HG02759 (cell line): ENCODE results near the gene CFAP46.
A peak's percentile ranks its signal among the peaks of the same experiment; 100 is the strongest.

ENCODE experiments used
- ATAC-seq: cut with Tn5 transposase; IDR thresholded peaks from one replicate; pipeline ENCODE4 v1.9.1; 2021; ENCODE audit warnings: mild to moderate bottlenecking, moderate library complexity; ENCODE audit not compliant: unreplicated experiment

The CFAP46 gene

GRCh38 chr10:132942101-132943057 is at the start of gene CFAP46:
Gene CFAP46, minus strand, starts transcription at chr10:132942570. Its CDS starts 86 bp downstream, at chr10:132942484.
- peak; percentile 51 for ATAC-seq

DNA sequence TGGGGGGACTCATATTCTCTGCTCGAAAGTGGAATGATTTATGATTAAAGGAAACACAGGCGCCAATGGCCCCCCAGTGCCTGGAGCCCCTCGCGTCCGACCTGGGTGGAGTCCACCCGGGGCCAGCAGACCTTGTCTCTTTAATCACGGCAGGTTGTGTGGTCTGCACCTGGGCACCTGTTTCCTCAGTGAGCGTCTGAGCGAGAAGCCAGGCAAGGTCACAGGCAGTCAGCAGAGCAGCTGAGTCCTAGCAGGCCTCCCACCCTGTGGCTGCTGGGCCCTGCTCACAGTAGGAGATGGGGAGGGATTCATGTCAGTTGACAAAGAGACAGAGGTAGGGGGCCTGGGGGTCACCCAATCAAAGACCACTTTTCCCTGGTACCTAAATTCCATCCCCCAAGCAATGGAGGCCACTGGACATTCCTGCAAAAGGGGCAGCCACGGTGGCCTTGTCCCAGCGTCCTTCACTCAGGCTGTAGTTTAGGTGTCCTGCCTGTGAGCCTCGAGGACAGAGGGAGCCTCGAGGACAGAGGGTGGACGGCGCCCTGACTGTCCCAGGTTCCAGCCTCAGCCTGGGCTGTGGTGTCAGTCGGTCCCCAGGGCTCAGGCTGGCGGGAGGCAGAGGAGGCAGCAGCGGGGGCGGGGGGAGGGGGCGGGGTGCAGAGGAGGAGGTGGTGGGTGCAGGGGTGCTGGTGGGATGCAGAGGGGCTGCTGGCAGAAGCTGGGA is 49.5 kb upstream of the CFAP46 start:
- ATAC-seq: no peak

DNA sequence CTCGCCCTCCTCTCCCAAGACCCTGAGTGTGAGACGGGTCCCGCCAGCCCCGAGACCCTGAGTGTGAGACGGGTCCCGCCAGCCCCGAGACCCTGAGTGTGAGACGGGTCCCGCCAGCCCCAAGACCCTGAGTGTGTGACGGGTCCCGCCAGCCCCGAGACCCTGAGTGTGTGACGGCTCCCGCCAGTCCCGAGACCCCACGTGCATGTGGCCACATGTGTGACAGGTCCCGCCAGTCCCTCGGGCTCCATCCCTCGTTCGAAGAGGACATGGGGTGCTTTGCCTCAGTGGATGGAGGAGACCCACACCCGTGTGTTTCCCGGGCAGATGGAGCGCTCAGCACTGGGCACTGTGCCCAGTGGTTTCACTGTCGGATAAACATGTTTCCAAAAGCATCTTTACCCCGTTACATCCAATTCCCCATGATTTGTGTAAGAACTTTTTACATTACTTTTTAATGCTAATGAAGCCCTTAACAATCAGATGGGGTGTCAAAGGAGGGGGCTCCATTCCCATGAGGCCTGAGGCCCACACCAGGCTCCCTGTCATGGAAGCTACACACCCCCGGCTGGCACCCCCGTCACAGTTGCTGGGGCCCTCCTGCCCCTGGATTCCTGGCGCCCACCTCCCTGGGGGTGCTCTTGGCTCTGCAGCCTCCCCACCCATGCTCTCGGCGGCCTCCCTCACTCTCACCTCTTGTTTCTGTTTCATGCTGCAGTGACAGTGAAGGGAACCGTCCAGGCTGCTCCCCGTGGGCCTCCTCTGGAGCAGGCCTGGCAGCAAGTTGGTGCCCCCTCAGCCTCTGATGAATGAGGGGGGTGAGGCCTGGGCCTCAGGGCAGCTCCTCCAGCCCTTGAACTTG is 48.5 kb upstream of the CFAP46 start:
- no peak for ATAC-seq

DNA sequence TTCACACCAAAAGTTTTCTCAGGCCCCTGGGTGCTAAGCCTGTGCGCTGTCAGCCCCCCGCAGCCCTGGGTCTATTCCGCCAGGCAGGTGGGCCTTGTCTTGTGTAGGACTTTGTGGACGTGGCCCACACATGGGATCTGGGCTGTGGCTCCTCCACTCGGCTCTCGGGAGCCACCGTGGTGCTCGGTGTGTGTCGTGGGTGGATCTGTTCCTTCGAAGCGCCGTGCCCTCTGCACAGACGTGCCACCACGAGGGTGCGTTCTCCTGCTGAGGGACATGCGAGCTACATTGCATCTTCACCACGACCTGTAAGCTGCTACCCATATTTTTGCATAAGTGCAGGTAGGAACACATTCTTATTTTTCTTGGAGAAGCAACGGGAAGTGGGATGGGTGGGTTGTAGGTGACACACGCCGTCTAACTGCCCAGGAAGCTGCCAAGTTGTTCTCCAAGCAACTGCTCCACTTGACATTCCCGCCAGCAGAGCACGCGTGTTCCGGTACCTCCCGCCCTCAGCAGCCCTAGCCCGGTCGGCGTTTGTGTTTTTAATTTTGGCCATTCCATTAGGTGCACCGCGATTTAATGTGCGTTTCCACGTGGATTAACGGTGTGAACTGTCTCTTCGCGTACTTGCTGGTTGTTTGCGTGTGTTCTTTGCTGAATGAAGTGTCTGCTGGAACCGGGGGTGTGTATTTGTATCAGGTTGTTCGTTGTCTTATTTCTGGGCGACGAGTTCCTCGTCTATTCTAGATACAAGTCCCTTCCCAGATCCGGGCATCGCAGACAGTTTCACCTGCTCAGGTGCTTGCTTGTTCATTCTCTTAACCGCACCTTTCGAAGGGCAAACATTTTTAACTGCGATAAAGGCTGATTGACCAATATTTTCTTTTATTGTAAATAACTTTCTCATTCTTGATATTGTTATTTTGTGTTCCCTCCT is 47.4 kb upstream of the CFAP46 start:
- ATAC-seq: no peak

- ATAC-seq: no peak
Measured at GRCh38 chr10:132988988-132989387, 46.6 kb upstream of the CFAP46 start.

DNA sequence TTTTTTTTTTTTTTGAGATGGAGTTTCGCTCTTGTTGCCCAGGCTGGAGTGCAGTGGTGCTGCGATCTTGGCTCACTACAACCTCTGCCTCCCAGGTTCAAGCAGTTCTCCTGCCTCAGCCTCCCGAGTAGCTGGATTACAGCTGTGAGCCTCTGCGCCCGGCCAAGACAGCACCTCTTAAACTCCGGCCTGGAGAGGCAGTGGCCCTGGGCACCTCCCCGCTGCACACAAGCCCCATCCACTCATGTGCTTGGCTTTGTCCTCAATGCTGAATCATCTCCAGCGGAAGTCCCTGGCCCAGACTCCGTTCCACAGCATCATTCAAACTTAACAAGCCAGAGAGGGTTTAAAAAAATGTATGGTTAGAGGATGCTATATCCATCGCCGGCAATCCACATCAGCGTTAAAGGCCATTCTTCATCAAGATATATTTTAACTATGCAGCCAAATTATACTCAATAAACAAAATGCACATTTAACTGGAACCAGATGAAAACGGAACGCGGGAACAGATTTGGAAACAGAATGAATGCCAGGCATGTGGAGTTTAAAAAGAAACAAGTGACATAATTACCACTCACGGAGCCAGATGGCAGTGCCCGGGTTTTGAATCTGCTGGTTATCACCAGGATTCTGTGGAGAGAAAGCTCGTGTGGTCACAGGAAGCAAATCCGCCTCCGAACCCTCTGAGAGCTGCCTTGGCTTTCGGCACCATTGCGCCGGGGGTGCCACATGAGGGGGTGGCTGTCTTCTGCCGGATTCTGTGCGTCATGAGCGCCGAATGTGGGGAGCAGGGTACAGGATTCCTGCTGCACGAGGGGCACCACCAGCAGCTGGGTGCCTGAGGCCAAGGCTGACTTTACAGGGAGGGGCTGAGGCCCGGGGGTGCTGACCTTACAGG is 45.6 kb upstream of the CFAP46 start:
- no peak for ATAC-seq

GRCh38 chr10:132986978-132987377 is 44.6 kb upstream of the CFAP46 start:
- ATAC-seq: no peak

GRCh38 chr10:132986576-132986975 is 44.2 kb upstream of the CFAP46 start:
- ATAC-seq: no peak

GRCh38 chr10:132986076-132986475 is 43.7 kb upstream of the CFAP46 start:
- ATAC-seq: no peak

- no peak for ATAC-seq
Measured at GRCh38 chr10:132985546-132985900, 43.2 kb upstream of the CFAP46 start.

DNA sequence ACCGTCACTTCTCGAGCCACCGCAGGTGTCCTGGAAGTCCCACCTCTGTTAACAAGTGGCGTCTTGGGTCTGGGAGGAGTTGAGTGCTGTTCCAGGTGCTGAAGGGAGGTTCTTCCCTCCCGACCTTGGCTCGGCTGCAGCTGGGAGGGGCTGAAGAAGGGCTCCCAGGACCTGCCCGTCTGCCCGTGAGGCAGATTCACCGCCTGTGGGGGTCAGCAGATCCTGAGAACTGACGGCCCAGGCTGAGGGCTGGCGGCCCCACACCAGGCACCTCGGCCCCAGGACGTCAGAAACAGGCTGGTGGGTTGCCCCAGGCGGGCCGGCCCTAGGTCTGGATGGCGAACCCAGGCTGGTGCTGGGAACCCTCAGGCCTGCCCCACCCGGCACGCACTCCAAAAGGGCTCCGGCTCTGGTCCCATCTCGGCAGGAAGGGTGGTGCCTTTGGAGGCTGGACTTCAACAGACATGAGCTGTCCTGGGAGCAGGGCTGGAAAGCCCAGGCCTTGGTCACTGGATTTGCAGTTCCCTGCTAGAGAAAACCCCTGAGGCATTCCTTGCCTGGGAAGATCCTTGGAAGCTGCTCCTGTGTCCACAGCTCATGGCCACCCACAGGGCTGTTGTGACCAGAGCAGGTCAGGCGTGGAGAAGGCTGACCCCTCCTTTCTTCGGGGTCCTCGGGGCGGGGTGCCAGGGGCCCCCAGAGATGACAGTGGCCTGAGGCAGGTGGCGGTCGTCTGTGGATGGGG is 42.6 kb upstream of the CFAP46 start:
- no peak for ATAC-seq

DNA sequence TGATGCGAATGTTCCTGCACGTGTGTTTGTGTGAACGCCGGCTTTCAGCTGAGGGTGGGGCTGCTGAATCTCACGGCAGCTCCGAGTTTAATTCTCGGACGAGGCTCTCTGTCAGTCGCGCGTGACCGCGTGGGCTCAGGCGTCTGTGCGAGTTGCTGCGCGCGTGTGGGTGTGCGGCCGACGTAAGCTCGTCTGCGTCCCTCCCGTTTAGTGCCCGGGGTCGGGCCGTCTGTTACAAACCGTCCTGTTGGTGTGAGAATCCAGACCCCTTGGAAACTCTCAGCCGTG is 41.6 kb upstream of the CFAP46 start:
- no peak for ATAC-seq

DNA sequence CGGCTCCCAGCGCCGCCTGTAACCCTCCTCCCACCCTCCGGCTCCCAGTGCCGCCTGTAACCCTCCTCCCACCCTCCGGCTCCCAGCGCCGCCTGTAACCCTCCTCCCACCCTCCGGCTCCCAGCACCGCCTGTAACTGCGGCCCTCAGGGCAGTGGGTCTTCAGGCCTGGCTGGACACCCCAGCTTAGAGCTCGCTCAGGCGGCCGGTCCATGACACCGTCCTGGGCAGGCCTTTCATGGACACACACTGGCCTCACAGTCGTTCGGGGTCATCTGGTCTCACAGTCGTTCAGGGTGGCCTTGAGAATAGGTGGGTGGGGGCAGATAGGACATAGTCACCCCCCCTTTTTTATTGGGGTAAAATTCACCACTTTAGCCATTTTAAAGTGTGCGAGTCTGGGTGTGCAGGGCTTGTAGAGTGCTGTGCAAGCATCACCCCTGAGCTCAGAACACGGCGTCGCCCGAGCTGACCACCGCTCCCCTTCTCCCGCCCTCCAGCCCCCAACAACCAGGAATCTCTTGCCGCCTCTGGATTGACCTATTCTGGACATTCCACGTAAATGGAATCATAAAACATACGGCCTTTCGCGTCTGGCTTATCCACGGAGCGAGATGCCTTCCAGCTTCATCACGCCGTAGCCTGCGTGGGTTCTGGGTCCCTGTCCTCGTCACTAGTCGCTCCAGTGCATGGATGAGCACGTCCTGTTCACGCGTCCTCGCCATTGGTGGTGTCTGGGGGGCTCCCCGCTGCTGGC is 41.1 kb upstream of the CFAP46 start:
- ATAC-seq: no peak

DNA sequence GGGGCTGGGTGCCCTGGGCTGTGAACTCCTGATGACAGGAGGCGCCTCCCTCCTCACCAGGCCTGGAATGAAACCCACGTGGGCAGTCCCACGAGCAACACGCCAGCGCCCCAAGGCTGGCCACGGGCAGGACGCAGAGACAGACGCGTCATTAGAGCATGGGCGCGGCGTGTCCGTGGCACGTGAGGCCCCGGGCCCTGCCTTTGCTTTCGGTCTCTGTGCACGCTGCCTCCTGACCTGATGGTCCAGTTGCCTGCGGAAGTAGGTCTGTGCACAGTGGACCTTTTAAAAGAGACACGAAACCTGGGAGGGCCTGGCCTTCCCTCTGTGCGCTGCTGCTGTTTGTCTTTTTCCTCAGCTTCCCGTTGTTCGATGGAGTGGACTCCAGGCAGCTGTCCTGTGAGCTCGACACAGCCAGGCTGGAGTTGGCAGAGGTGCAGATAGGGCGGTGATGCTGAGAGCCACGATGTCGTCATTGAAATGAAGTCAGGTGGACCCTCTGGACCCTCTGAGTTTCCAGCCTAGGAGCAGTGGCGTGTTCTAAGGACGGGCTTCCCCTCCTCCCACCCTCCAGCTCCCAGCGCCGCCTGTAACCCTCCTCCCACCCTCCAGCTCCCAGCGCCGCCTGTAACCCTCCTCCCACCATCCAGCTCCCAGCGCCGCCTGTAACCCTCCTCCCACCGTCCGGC is 40.1 kb upstream of the CFAP46 start:
- no peak for ATAC-seq

- ATAC-seq: no peak
Measured at GRCh38 chr10:132981746-132982145, 39.4 kb upstream of the CFAP46 start.

- ATAC-seq: no peak
Measured at GRCh38 chr10:132981173-132981555, 38.8 kb upstream of the CFAP46 start.

GRCh38 chr10:132980426-132981172 is 38.2 kb upstream of the CFAP46 start:
- ATAC-seq: no peak
